HepG2 (cell line): Measurements from ENCODE around the gene KATNB1. TPM values are rescaled to one million over a fixed set of nuclear protein-coding genes. Genes with fewer than 3 reads are reported as not detected.

Source experiments
- HMGXB4 ChIP-seq, 2 experiments: sonication (generic) in 1 of 2; formaldehyde crosslinking in 1 of 2; IDR thresholded peaks; 2 replicates each; pipeline versions ENCODE4 v1.4.0 to v1.6.1; 2018 to 2020; ENCODE audit warnings: missing genetic modification reagents in 2 of 2, borderline replicate concordance in 1 of 2, low read depth in 1 of 2, mild to moderate bottlenecking in 1 of 2, missing biosample characterization in 1 of 2
- HNRNPK ChIP-seq: fragments of 200-400 bp; formaldehyde crosslinking; IDR thresholded peaks from 2 replicates; pipeline ENCODE4 v1.6.1; 2018; ENCODE audit warnings: low read length, low read depth, moderate library complexity, mild to moderate bottlenecking; ENCODE audit not compliant: poor library complexity, severe bottlenecking
- MYC ChIP-seq: sonication (generic); formaldehyde crosslinking; IDR thresholded peaks from 2 replicates; pipeline ENCODE4 v1.9.0; 2021; ENCODE audit warnings: missing genetic modification reagents, borderline replicate concordance
- NFYB ChIP-seq: sonication (generic); formaldehyde crosslinking; IDR thresholded peaks from 2 replicates; pipeline ENCODE4 v1.4.0; 2020; ENCODE audit warnings: missing genetic modification reagents
- SMAD1 ChIP-seq: sonication (generic); formaldehyde crosslinking; IDR thresholded peaks from 2 replicates; pipeline ENCODE4 v1.4.0; 2020; ENCODE audit warnings: missing genetic modification reagents, low read depth, mild to moderate bottlenecking, borderline replicate concordance
- ZFP91 ChIP-seq: sonication (generic); formaldehyde crosslinking; IDR thresholded peaks from 2 replicates; pipeline ENCODE4 v1.9.0; 2022; ENCODE audit warnings: missing genetic modification reagents, mild to moderate bottlenecking, borderline replicate concordance
- ZNF318 ChIP-seq: sonication (generic); formaldehyde crosslinking; IDR thresholded peaks from 2 replicates; pipeline ENCODE4 v1.4.0; 2020; ENCODE audit warnings: mild to moderate bottlenecking, missing genetic modification reagents
- ZNF564 ChIP-seq: sonication (generic); formaldehyde crosslinking; IDR thresholded peaks from 2 replicates; pipeline ENCODE4 v1.8.1; 2023; ENCODE audit warnings: mild to moderate bottlenecking, missing genetic modification reagents
- ZNF800 ChIP-seq: sonication (generic); formaldehyde crosslinking; IDR thresholded peaks from 2 replicates; pipeline ENCODE4 v1.4.0; 2020; ENCODE audit warnings: missing genetic modification reagents
- polyA plus RNA-seq, 8 experiments: library from polyadenylated mRNA; depleted of rRNA in 3 of 8; stranded (reverse) in 7 of 8; unstranded in 1 of 8; fragments of >200 nt; fragmentation: Illumina TruSeq in 4 of 8; extraction: Trizol in 4 of 8; gene quantifications; 2 replicates each; pipeline versions ENCODE4 v1.2.1 to v1.2.3, GENCODE V29; 2011 to 2016; ENCODE audit warnings: low read depth in 4 of 8, missing spikeins in 1 of 8, mixed read lengths in 1 of 8; ENCODE audit not compliant: insufficient read depth in 1 of 8
- total RNA-seq, 5 experiments: library from RNA; depleted of rRNA; stranded (reverse); fragments of >200 nt; fragmentation: Illumina TruSeq; extraction: Trizol; gene quantifications; 2 replicates each; pipeline ENCODE4 v1.2.3, GENCODE V29; 2016; ENCODE audit warnings: low read depth in 1 of 5

KATNB1 gene
- total and polyA plus RNA-seq, 2 of the 13 experiments (the other 11 are each of a cell fraction or from before 2014, with no cell fraction given) = 31.5 to 43.5 TPM

- TF ChIP-seq ZNF318 (CRISPR knock-in tag) (no peak), HMGXB4 (CRISPR knock-in tag; IDR thresholded peaks at IDR 0.05; ENCODE audit: borderline replicate concordance in 1 of 2, low read depth in 1 of 2) (0 out of 4 replicates have a peak, but pooled peaks of 1 of the 2 experiments have one; percentile 16), ZFP91 (CRISPR knock-in tag) (0 out of 2 replicates have a peak, but pooled peaks have one; percentile 1), ZNF800 (CRISPR knock-in tag) (no peak), ZNF564 (CRISPR knock-in tag) (no peak), MYC (CRISPR knock-in tag) (0 out of 2 replicates have a peak, but pooled peaks have one; percentile 41), SMAD1 (CRISPR knock-in tag) (no peak), HNRNPK (no peak), NFYB (CRISPR knock-in tag) (no peak)
These were observed 47.0 kb upstream of the KATNB1 start (continued) for GRCh38 chr16:57688487-57688986.
